HG02840 (cell line): ENCODE measurements around the gene TIGD2.
A peak's percentile ranks its signal among the peaks of the same experiment; 100 is the strongest.
"Not testable (repeated sequence)": the region's sequence is repeated elsewhere in the genome, so short reads cannot be mapped to it uniquely, and the experiment has no call there.

Experiments
- ATAC-seq: cut with Tn5 transposase; IDR thresholded peaks from one replicate; pipeline ENCODE4 v1.9.1; 2021; ENCODE audit warnings: mild to moderate bottlenecking, moderate library complexity, moderate number of reproducible peaks; ENCODE audit not compliant: unreplicated experiment, low FRiP score

Gene TIGD2

DNA sequence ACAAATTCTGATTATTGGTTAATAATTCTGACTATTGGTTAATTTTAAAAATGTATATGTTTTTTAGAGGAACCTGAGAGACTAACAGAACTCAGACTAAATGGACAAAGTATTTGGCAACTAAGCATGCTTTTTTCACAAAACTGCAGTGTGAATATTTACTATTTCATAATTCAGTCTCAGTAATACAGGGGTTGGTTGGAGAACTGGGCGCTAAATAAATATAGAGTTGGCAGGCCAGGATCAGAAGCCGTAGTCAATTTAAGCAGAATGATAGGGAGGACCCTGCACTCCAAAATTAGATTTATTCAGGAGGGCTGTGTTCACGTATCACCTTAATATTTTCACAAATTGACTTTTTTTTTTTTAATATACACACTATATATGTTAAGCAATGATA, 5.8 kb downstream of the TIGD2 start:
- ATAC-seq, result no peak

DNA sequence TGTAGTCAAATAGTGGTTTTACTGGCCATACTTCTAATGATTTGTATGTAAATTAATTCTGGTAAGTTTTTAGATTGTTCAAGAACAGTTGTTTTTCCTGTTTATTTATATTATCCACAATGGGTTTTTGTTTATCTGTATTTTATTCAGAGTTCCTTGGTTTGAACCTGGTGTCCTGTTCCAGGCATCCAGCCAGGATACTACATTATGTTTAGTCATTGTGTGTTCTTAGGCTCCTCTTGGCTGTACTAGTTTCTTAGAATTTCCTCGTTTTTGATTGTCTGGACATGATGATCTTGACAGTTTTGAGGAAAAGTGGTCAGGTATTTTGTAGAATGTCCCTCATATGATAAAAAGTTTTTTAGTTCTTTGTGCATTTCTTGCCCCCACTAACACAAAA, 7.8 kb downstream of the TIGD2 start:
- no peak for ATAC-seq

DNA sequence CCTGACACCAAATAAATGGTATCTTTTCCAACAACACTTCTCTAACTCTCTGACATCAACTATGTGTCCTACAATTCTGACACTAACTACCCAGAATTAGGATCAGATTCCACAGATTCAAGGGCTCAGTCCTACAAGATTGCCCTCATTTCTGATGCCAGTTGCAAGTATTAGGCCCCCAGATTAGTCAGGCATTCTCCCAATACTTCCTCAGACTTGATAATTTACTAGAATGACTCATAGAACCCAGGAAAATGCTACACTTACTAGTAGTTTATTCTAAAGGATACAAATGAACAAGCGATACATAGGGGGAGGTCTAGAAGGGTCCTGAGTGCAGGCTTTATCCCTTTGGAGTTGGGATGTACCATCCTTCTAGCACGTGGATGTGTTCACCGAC, 8.5 kb downstream of the TIGD2 start:
- no peak for ATAC-seq

- ATAC-seq, result no peak
These were observed 10.2 kb downstream of the TIGD2 start for GRCh38 chr4:89121387-89122068.

DNA sequence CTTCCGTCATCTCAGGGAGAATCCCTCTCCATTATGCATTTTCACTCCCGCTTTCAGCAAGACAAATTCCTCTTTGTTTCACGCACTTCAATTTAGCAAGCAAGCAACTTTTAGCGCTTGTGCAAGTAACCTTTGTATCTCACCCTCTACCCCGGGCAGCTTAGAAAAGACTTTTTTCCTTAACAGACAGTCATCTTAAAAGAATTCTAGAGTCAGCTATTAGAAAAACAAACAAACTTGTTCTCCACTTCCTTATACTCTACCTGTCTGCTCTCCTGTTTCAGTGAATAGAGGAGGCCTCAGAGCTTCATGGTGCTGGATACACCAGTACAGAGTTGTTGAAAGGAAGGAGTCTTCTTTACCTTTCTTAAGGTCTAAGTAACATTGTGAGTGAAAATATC, 12.1 kb downstream of the TIGD2 start:
- no peak for ATAC-seq

DNA sequence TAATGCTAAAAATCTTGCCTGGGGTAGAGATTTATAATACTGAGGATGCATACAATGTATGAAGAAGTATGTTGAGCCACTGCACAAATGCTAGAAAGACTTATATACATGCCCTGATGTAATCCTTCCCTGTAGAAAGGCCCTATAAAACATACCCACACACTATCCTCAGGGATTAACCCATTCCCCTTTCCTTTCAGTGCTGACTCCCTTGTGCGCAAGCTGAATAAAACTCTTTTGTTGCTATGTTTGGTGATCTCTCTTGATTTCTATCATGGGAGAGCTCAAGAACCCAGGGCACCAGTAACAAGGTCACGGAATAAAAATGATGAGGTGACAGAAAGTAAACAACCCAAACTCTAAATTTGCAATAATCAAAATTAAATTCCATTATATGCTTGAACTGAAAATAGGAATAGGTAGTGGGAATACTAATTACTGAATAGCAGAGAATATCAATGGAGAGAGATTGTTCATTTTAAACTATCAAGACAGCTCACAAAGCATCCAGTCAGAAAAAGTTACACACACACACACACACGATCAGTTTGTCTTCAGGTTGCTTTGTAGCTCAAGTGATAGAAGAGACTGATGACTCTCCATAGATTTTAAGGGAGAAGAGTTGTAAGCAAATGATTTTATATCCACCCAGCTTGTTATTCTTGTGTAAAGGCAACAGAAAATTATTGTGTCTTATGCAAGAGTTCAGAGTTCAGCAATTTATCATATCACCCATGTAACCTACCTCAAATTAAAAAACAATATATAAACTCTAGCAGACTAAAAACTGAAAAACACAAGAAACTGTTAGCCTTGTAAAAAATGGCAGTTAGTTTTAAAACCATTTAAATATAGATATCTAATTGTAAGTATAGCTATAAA, 14.8 kb downstream of the TIGD2 start:
- no peak for ATAC-seq

GRCh38 chr4:89129080-89129640, 17.8 kb downstream of the TIGD2 start:
- no peak for ATAC-seq

DNA sequence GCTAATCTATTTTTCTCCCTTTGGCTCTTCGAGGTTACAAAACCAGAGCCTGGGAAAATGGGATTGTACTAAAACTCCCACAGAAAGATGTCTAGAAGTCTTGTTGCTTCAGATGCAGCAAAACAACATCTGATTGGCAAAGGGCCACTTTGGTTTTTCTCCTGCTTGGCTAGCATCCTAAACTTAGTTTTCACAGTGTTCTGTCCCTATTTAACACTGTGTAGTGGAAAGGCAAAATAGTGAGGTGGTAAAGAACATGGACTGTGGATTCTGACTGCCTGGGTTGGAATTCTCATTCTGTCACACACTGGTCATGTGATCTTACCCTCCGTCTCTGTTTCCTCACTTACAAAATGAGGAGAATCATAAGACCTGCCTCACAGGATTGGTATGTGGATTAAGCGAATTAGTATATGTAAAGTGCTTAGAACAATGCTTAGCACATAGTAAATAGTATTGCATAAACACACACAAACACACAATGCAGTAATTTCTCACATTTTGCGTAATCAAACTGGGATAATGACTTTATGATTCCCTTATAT, 23.5 kb downstream of the TIGD2 start:
- no peak for ATAC-seq

DNA sequence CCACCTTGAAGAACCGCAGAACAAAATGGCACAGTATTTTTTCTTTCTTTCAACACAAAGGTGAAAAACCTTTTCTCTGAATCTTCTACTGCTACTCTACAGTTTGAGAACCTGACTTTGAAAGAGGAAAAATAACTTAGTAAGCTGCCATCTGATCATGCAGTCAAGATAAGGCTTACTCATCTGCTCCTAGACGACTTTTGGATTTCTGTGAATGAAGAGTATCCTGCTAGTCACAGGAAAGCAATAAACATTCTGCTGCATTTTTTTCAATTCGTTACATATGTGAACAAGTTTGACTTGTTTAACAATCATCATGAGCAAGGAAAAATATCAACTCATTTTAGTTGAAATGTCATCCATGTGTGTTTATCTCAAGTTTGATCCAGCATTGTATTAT, 25.2 kb downstream of the TIGD2 start:
- no peak for ATAC-seq

- ATAC-seq, result no peak
These were observed 25.9 kb downstream of the TIGD2 start for GRCh38 chr4:89137231-89137630.

DNA sequence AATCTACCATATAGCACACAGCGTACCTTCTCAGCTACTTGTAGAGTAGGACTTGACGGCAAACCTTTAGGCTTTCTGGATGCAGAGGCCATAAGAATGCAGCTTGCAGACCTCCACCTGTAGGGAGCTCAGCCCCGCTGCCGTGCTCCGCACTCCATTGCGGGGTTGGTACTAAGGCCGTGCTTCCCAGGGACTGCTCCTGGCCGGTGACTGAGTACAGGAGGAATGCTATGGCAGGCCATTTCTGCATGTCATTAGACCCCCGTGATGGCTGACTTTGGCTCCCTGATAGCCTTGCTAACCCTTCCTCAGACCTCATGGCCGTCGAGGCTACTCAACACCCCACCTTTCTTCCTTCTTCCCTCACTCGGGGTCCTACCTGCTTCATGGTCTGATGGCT, 26.4 kb downstream of the TIGD2 start:
- ATAC-seq, result no peak

- no peak for ATAC-seq
These were observed 28.9 kb downstream of the TIGD2 start for GRCh38 chr4:89140168-89140759.

DNA sequence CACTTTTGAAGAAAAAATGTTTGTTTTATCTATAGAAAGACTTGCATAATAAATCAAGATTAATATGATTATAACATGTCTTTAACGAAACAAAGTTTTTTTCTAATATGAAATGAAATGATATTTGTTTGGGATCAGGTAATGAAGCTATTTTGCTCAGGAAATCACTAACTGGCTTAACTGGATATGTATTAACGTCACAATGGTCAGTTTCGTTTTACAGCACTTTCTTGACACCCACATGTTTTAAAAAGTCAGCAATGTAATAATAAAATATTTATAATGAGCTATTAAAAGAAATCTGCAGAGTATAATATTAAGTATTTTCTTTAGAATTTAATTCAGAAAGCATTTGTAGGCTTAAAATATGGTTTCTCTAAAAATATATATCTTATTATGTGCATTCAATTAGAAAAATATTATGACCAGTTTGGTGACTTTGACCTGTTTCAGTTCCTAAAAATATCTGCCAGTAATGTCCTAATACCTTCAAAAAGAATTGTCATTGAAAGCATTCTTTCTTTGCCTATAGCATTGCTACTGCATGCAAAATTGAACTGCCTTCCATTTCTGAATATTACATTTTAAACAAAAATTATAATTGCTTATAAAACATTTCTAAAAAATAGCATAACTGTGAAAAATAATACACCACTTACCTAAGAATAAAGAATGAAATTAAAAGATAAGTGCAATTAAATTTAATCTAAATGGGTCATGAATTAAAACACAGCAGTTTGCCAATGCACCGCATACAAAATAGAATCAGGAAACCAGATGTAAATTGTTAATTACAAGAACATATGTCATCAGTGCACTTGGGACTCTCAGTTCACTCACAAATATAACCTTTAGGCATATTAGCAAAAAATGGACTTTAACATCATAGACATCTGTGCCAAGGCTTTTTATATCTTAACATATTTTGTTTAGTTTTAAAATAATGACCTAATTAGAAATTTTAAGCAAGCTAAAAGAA, 31.6 kb downstream of the TIGD2 start:
- peak; percentile 83 for ATAC-seq

GRCh38 chr4:89144652-89145051, 33.3 kb downstream of the TIGD2 start:
- not testable (repeated sequence) for ATAC-seq

GRCh38 chr4:89146196-89146595, 34.9 kb downstream of the TIGD2 start:
- no peak for ATAC-seq

- ATAC-seq, result no peak
These were observed 41.6 kb downstream of the TIGD2 start for GRCh38 chr4:89152972-89153371.

GRCh38 chr4:89156174-89156914, 45.0 kb downstream of the TIGD2 start:
- no peak for ATAC-seq

GRCh38 chr4:89157488-89158024, 46.2 kb downstream of the TIGD2 start:
- ATAC-seq, result no peak
